Activated naive CD4-positive, alpha-beta T cell treated with anti-CD3 and anti-CD28 coated beads, Interleukin-2, amount 10 ng/mL, durations not matched to agents 7 days and 5 days (primary cell): ENCODE measurements around the gene TSPAN12.

Experiments
- CTCF ChIA-PET: fragments of 350-600 bp; sonication (Branson Sonifier 250); formaldehyde crosslinking; loops from one replicate; lab custom pipeline; 2021; ENCODE audit warnings: antibody characterized with exemption; lab: Charles Lee
- DNase-seq: peaks from one replicate; pipeline ENCODE4 v3.0.0-alpha.2; 2020
- H3K27ac Mint-ChIP-seq: one replicate; pipeline ENCODE4 v1.8.0; 2021; ENCODE audit warnings: mild to moderate bottlenecking, moderate library complexity, mixed read lengths
- H3K27me3 Mint-ChIP-seq: one replicate; pipeline ENCODE4 v1.8.0; 2021; ENCODE audit warnings: mild to moderate bottlenecking, mixed read lengths
- H3K36me3 Mint-ChIP-seq: one replicate; pipeline ENCODE4 v1.8.0; 2021; ENCODE audit warnings: mixed read lengths
- H3K4me1 Mint-ChIP-seq: one replicate; pipeline ENCODE4 v1.8.0; 2021; ENCODE audit warnings: mixed read lengths
- H3K4me3 Mint-ChIP-seq: one replicate; pipeline ENCODE4 v1.8.0; 2021; ENCODE audit warnings: mild to moderate bottlenecking, moderate library complexity, mixed read lengths
- H3K9me3 Mint-ChIP-seq: one replicate; pipeline ENCODE4 v1.8.0; 2021; ENCODE audit warnings: mixed read lengths

Gene TSPAN12

GRCh38 chr7:120862987-120863590, 5.1 kb upstream of the TSPAN12 start:
- DNase-seq = no peak
- CTCF ChIA-PET = interaction anchor here (1.7 kb wide), 1 partner anchor 57 kb away, joined by 8 read pairs; no protein-coding TSS in a partner anchor
- H3K36me3 Mint-ChIP-seq = no peaks in the 10 kb centered on the region
- no peaks in the 10 kb centered on the region for H3K9me3 Mint-ChIP-seq
- H3K27me3 Mint-ChIP-seq = peaks cover 29% of the 10 kb centered on the region
- no peaks in the 10 kb centered on the region for H3K4me1 Mint-ChIP-seq
- H3K27ac Mint-ChIP-seq = no peak overlapping the region
- no peak overlapping the region for H3K4me3 Mint-ChIP-seq

GRCh38 chr7:120860156-120860555, 2.2 kb upstream of the TSPAN12 start:
- no peak overlapping the region for H3K4me3 Mint-ChIP-seq
- H3K27ac Mint-ChIP-seq = no peak overlapping the region
- no peak for DNase-seq
- peaks cover 11% of the 10 kb centered on the region for H3K4me1 Mint-ChIP-seq
- no peaks in the 10 kb centered on the region for H3K9me3 Mint-ChIP-seq
- H3K36me3 Mint-ChIP-seq = peaks cover 2% of the 10 kb centered on the region
- CTCF ChIA-PET = no interaction called here
- peaks cover 56% of the 10 kb centered on the region for H3K27me3 Mint-ChIP-seq

- no peak for DNase-seq
- peaks cover 11% of the 10 kb centered on the region for H3K4me1 Mint-ChIP-seq
- CTCF ChIA-PET = no interaction called here
- H3K36me3 Mint-ChIP-seq = peaks cover 2% of the 10 kb centered on the region
- no peaks in the 10 kb centered on the region for H3K9me3 Mint-ChIP-seq
- no peak overlapping the region for H3K4me3 Mint-ChIP-seq
- H3K27ac Mint-ChIP-seq = no peak overlapping the region
- peaks cover 58% of the 10 kb centered on the region for H3K27me3 Mint-ChIP-seq
These were observed 1.5 kb upstream of the TSPAN12 start for GRCh38 chr7:120859459-120859858.

- H3K4me1 Mint-ChIP-seq = peaks cover 11% of the 10 kb centered on the region
- H3K27ac Mint-ChIP-seq = no peak overlapping the region
- H3K27me3 Mint-ChIP-seq = peaks cover 52% of the 10 kb centered on the region
- DNase-seq = peak; percentile 27
- H3K4me3 Mint-ChIP-seq = peak overlapping the region; percentile 68
- no peaks in the 10 kb centered on the region for H3K9me3 Mint-ChIP-seq
- CTCF ChIA-PET = no interaction called here
- peaks cover 2% of the 10 kb centered on the region for H3K36me3 Mint-ChIP-seq
These were observed 1.2 kb downstream of the TSPAN12 start for GRCh38 chr7:120856621-120857352.

- H3K36me3 Mint-ChIP-seq = peaks cover 2% of the 10 kb centered on the region
- peaks cover 11% of the 10 kb centered on the region for H3K4me1 Mint-ChIP-seq
- H3K9me3 Mint-ChIP-seq = no peaks in the 10 kb centered on the region
- H3K4me3 Mint-ChIP-seq = peak overlapping the region; percentile 68
- peaks cover 49% of the 10 kb centered on the region for H3K27me3 Mint-ChIP-seq
- DNase-seq = no peak
- H3K27ac Mint-ChIP-seq = no peak overlapping the region
- CTCF ChIA-PET = interaction anchor here (1.3 kb wide), 1 partner anchor 50 kb away, joined by 3 read pairs; no protein-coding TSS in a partner anchor
These were observed 1.7 kb downstream of the TSPAN12 start for GRCh38 chr7:120856198-120856597.

- no peak overlapping the region for H3K4me3 Mint-ChIP-seq
- CTCF ChIA-PET = no interaction called here
- H3K4me1 Mint-ChIP-seq = peaks cover 11% of the 10 kb centered on the region
- no peak for DNase-seq
- H3K27me3 Mint-ChIP-seq = peaks cover 26% of the 10 kb centered on the region
- no peaks in the 10 kb centered on the region for H3K9me3 Mint-ChIP-seq
- no peak overlapping the region for H3K27ac Mint-ChIP-seq
- peaks cover 2% of the 10 kb centered on the region for H3K36me3 Mint-ChIP-seq
These were observed 5.2 kb downstream of the TSPAN12 start for GRCh38 chr7:120852700-120853099.

- Mint-ChIP-seq H3K36me3 (no peaks in the 10 kb centered on the region), H3K9me3 (no peaks in the 10 kb centered on the region), H3K27ac (no peak overlapping the region), H3K4me1 (no peaks in the 10 kb centered on the region), H3K4me3 (no peak overlapping the region), H3K27me3 (no peaks in the 10 kb centered on the region)
- no peak for DNase-seq
- CTCF ChIA-PET = interaction anchor here (1.0 kb wide), 1 partner anchor 93 kb away, joined by 3 read pairs; no protein-coding TSS in a partner anchor
These were observed 14.8 kb downstream of the TSPAN12 start for GRCh38 chr7:120843109-120843508.

GRCh38 chr7:120842121-120842621, 15.8 kb downstream of the TSPAN12 start:
- H3K4me1 Mint-ChIP-seq = no peaks in the 10 kb centered on the region
- CTCF ChIA-PET = interaction anchor here (0.7 to 1.0 kb wide), 3 partner anchors 9 to 223 kb away, joined by 3 read pairs; no protein-coding TSS in a partner anchor
- no peak for DNase-seq
- no peak overlapping the region for H3K4me3 Mint-ChIP-seq
- H3K36me3 Mint-ChIP-seq = no peaks in the 10 kb centered on the region
- H3K27me3 Mint-ChIP-seq = no peaks in the 10 kb centered on the region
- H3K27ac Mint-ChIP-seq = no peak overlapping the region
- H3K9me3 Mint-ChIP-seq = no peaks in the 10 kb centered on the region

GRCh38 chr7:120841608-120842007, 16.3 kb downstream of the TSPAN12 start:
- DNase-seq = no peak
- H3K27me3 Mint-ChIP-seq = no peaks in the 10 kb centered on the region
- H3K4me3 Mint-ChIP-seq = no peak overlapping the region
- no peaks in the 10 kb centered on the region for H3K9me3 Mint-ChIP-seq
- H3K36me3 Mint-ChIP-seq = no peaks in the 10 kb centered on the region
- H3K4me1 Mint-ChIP-seq = no peaks in the 10 kb centered on the region
- no peak overlapping the region for H3K27ac Mint-ChIP-seq
- CTCF ChIA-PET = interaction anchor here (0.7 kb wide), 1 partner anchor 223 kb away, joined by 3 read pairs; no protein-coding TSS in a partner anchor

GRCh38 chr7:120838281-120838682, 19.7 kb downstream of the TSPAN12 start:
- Mint-ChIP-seq H3K4me3 (no peak overlapping the region), H3K27ac (no peak overlapping the region), H3K9me3 (no peaks in the 10 kb centered on the region), H3K4me1 (no peaks in the 10 kb centered on the region), H3K27me3 (no peaks in the 10 kb centered on the region), H3K36me3 (no peaks in the 10 kb centered on the region)
- DNase-seq = no peak
- CTCF ChIA-PET = no interaction called here

- Mint-ChIP-seq H3K36me3 (no peaks in the 10 kb centered on the region), H3K9me3 (no peaks in the 10 kb centered on the region), H3K27ac (no peak overlapping the region), H3K4me1 (no peaks in the 10 kb centered on the region), H3K27me3 (no peaks in the 10 kb centered on the region), H3K4me3 (no peak overlapping the region)
- CTCF ChIA-PET = no interaction called here
- DNase-seq = no peak
These were observed 20.3 kb downstream of the TSPAN12 start for GRCh38 chr7:120837599-120837998.

- no peak for DNase-seq
- CTCF ChIA-PET = no interaction called here
- Mint-ChIP-seq H3K4me3 (no peak overlapping the region), H3K4me1 (no peaks in the 10 kb centered on the region), H3K36me3 (no peaks in the 10 kb centered on the region), H3K9me3 (no peaks in the 10 kb centered on the region), H3K27ac (no peak overlapping the region), H3K27me3 (no peaks in the 10 kb centered on the region)
These were observed 21.3 kb downstream of the TSPAN12 start for GRCh38 chr7:120836556-120837115.

- Mint-ChIP-seq H3K4me3 (no peak overlapping the region), H3K36me3 (no peaks in the 10 kb centered on the region), H3K27me3 (no peaks in the 10 kb centered on the region), H3K27ac (no peak overlapping the region), H3K9me3 (no peaks in the 10 kb centered on the region), H3K4me1 (no peaks in the 10 kb centered on the region)
- CTCF ChIA-PET = no interaction called here
- no peak for DNase-seq
These were observed 23.2 kb downstream of the TSPAN12 start for GRCh38 chr7:120834726-120835125.

- Mint-ChIP-seq H3K9me3 (no peaks in the 10 kb centered on the region), H3K27me3 (no peaks in the 10 kb centered on the region), H3K4me1 (no peaks in the 10 kb centered on the region), H3K4me3 (no peak overlapping the region), H3K27ac (no peak overlapping the region), H3K36me3 (no peaks in the 10 kb centered on the region)
- DNase-seq = no peak
- CTCF ChIA-PET = interaction anchor here (1.3 kb wide), 1 partner anchor 9 kb away, joined by 3 read pairs; no protein-coding TSS in a partner anchor
These were observed 24.4 kb downstream of the TSPAN12 start for GRCh38 chr7:120833546-120833945.
